T-helper 1 cell treated with Interleukin-12 subunit alpha and Interleukin-12 subunit beta and Interleukin-4 antibody, amounts not matched to agents 30 μg/mL and 1 μg/mL, for 36 hours (primary cell): ENCODE results near the gene ATP10A.
A peak's percentile ranks its signal among the peaks of the same experiment; 100 is the strongest.
"Not testable (repeated sequence)": the region's sequence is repeated elsewhere in the genome, so short reads cannot be mapped to it uniquely, and the experiment has no call there.

Experiments used
- H3K27ac Mint-ChIP-seq: one replicate; pipeline ENCODE4 v1.8.0; 2021; ENCODE audit warnings: mild to moderate bottlenecking, mixed read lengths
- H3K27me3 Mint-ChIP-seq: one replicate; pipeline ENCODE4 v1.8.0; 2021; ENCODE audit warnings: low read depth, mixed read lengths
- H3K36me3 Mint-ChIP-seq: one replicate; pipeline ENCODE4 v1.8.0; 2021; ENCODE audit warnings: low read depth, mixed read lengths
- H3K4me1 Mint-ChIP-seq: one replicate; pipeline ENCODE4 v1.8.0; 2021; ENCODE audit warnings: low read depth, mixed read lengths
- H3K4me3 Mint-ChIP-seq: one replicate; pipeline ENCODE4 v1.8.0; 2021; ENCODE audit warnings: mild to moderate bottlenecking, moderate library complexity, mixed read lengths
- H3K9me3 Mint-ChIP-seq: one replicate; pipeline ENCODE4 v1.8.0; 2021; ENCODE audit warnings: mixed read lengths

The ATP10A gene

GRCh38 chr15:25763331-25763751 is 99.8 kb downstream of the ATP10A start:
- Mint-ChIP-seq H3K4me3 (no peak overlapping the region), H3K36me3 (peaks cover 15% of the 10 kb centered on the region)

GRCh38 chr15:25761971-25762662 is 101.0 kb downstream of the ATP10A start:
- H3K36me3 Mint-ChIP-seq, result peaks cover 18% of the 10 kb centered on the region
- H3K4me1 Mint-ChIP-seq, result peaks cover 3% of the 10 kb centered on the region
- H3K4me3 Mint-ChIP-seq, result no peak overlapping the region
- no peaks in the 10 kb centered on the region for H3K27me3 Mint-ChIP-seq
- peaks cover 3% of the 10 kb centered on the region for H3K9me3 Mint-ChIP-seq
- no peak overlapping the region for H3K27ac Mint-ChIP-seq

More at GRCh38 chr15:25763331-25763751, 99.8 kb downstream of the ATP10A start:
- no peaks in the 10 kb centered on the region for H3K27me3 Mint-ChIP-seq
- peaks cover 3% of the 10 kb centered on the region for H3K4me1 Mint-ChIP-seq
- no peak overlapping the region for H3K27ac Mint-ChIP-seq
- H3K9me3 Mint-ChIP-seq, result peaks cover 3% of the 10 kb centered on the region

GRCh38 chr15:25759421-25759820 is 103.7 kb downstream of the ATP10A start:
- H3K27ac Mint-ChIP-seq, result no peak overlapping the region
- H3K9me3 Mint-ChIP-seq, result peaks cover 3% of the 10 kb centered on the region
- H3K36me3 Mint-ChIP-seq, result peaks cover 8% of the 10 kb centered on the region
- H3K27me3 Mint-ChIP-seq, result no peaks in the 10 kb centered on the region
- no peak overlapping the region for H3K4me3 Mint-ChIP-seq
- peaks cover 3% of the 10 kb centered on the region for H3K4me1 Mint-ChIP-seq

- H3K27me3 Mint-ChIP-seq, H3K36me3 Mint-ChIP-seq, H3K4me1 Mint-ChIP-seq, H3K9me3 Mint-ChIP-seq, H3K4me3 Mint-ChIP-seq: not testable (repeated sequence)
- H3K27ac Mint-ChIP-seq, result peak overlapping the region; percentile 4
These were observed 104.5 kb downstream of the ATP10A start for GRCh38 chr15:25758612-25759011.

- H3K36me3 Mint-ChIP-seq, result peaks cover 4% of the 10 kb centered on the region
- H3K4me3 Mint-ChIP-seq, result no peak overlapping the region
- no peaks in the 10 kb centered on the region for H3K9me3 Mint-ChIP-seq
- peaks cover 15% of the 10 kb centered on the region for H3K4me1 Mint-ChIP-seq
- H3K27me3 Mint-ChIP-seq, result no peaks in the 10 kb centered on the region
- no peak overlapping the region for H3K27ac Mint-ChIP-seq
These were observed 119.4 kb downstream of the ATP10A start for GRCh38 chr15:25743548-25744275.

GRCh38 chr15:25742776-25743547 is 120.2 kb downstream of the ATP10A start:
- H3K4me1 Mint-ChIP-seq, result peaks cover 18% of the 10 kb centered on the region
- H3K36me3 Mint-ChIP-seq, result peaks cover 4% of the 10 kb centered on the region
- H3K27me3 Mint-ChIP-seq, result no peaks in the 10 kb centered on the region
- H3K27ac Mint-ChIP-seq, result no peak overlapping the region
- no peaks in the 10 kb centered on the region for H3K9me3 Mint-ChIP-seq
- no peak overlapping the region for H3K4me3 Mint-ChIP-seq

- H3K27ac Mint-ChIP-seq, result no peak overlapping the region
- H3K9me3 Mint-ChIP-seq, result no peaks in the 10 kb centered on the region
- no peak overlapping the region for H3K4me3 Mint-ChIP-seq
- H3K36me3 Mint-ChIP-seq, result peaks cover 4% of the 10 kb centered on the region
- no peaks in the 10 kb centered on the region for H3K27me3 Mint-ChIP-seq
- H3K4me1 Mint-ChIP-seq, result peaks cover 18% of the 10 kb centered on the region
These were observed 120.9 kb downstream of the ATP10A start for GRCh38 chr15:25742041-25742730.

- no peaks in the 10 kb centered on the region for H3K9me3 Mint-ChIP-seq
- H3K36me3 Mint-ChIP-seq, result peaks cover 4% of the 10 kb centered on the region
- peaks cover 18% of the 10 kb centered on the region for H3K4me1 Mint-ChIP-seq
- no peak overlapping the region for H3K27ac Mint-ChIP-seq
- H3K27me3 Mint-ChIP-seq, result no peaks in the 10 kb centered on the region
- no peak overlapping the region for H3K4me3 Mint-ChIP-seq
These were observed 121.9 kb downstream of the ATP10A start for GRCh38 chr15:25741256-25741580.

- Mint-ChIP-seq H3K27me3 (no peaks in the 10 kb centered on the region), H3K9me3 (no peaks in the 10 kb centered on the region), H3K4me1 (peaks cover 18% of the 10 kb centered on the region), H3K36me3 (peaks cover 4% of the 10 kb centered on the region), H3K4me3 (no peak overlapping the region), H3K27ac (peak overlapping the region; percentile 34)
These were observed 122.5 kb downstream of the ATP10A start for GRCh38 chr15:25740383-25741255.

GRCh38 chr15:25739687-25740121 is 123.4 kb downstream of the ATP10A start:
- peaks cover 7% of the 10 kb centered on the region for H3K36me3 Mint-ChIP-seq
- H3K27me3 Mint-ChIP-seq, result no peaks in the 10 kb centered on the region
- H3K4me3 Mint-ChIP-seq, result no peak overlapping the region
- H3K27ac Mint-ChIP-seq, result no peak overlapping the region
- no peaks in the 10 kb centered on the region for H3K9me3 Mint-ChIP-seq
- peaks cover 16% of the 10 kb centered on the region for H3K4me1 Mint-ChIP-seq

GRCh38 chr15:25738171-25738965 is 124.8 kb downstream of the ATP10A start:
- Mint-ChIP-seq H3K27me3 (no peaks in the 10 kb centered on the region), H3K9me3 (no peaks in the 10 kb centered on the region), H3K4me3 (no peak overlapping the region), H3K27ac (no peak overlapping the region), H3K36me3 (peaks cover 5% of the 10 kb centered on the region), H3K4me1 (peaks cover 12% of the 10 kb centered on the region)

GRCh38 chr15:25737218-25737643 is 125.9 kb downstream of the ATP10A start:
- Mint-ChIP-seq H3K4me3 (no peak overlapping the region), H3K36me3 (peaks cover 6% of the 10 kb centered on the region), H3K27ac (no peak overlapping the region), H3K27me3 (no peaks in the 10 kb centered on the region), H3K9me3 (no peaks in the 10 kb centered on the region), H3K4me1 (peaks cover 12% of the 10 kb centered on the region)

GRCh38 chr15:25736461-25736860 is 126.7 kb downstream of the ATP10A start:
- no peak overlapping the region for H3K4me3 Mint-ChIP-seq
- no peaks in the 10 kb centered on the region for H3K9me3 Mint-ChIP-seq
- H3K4me1 Mint-ChIP-seq, result peaks cover 12% of the 10 kb centered on the region
- H3K36me3 Mint-ChIP-seq, result peaks cover 6% of the 10 kb centered on the region
- no peaks in the 10 kb centered on the region for H3K27me3 Mint-ChIP-seq
- no peak overlapping the region for H3K27ac Mint-ChIP-seq
